Measurements from ENCODE around the gene DOCK1. TPM values are rescaled to one million over a fixed set of nuclear protein-coding genes. Genes with fewer than 3 reads are reported as not detected.

The DOCK1 gene
- total and polyA plus RNA-seq, 3 donors from 2014 or later = 19.0 to 46.2 (median 32.0) TPM

GRCh38 chr10:127036987-127037386 lies 131.8 kb downstream of the DOCK1 start:
- Histone ChIP-seq H3K4me1 (no peaks in the 10 kb centered on the region), H3K27me3 (no peaks in the 10 kb centered on the region), H3K9me3 (no peaks in the 10 kb centered on the region), H3K4me3 (no peak overlapping the region), H3K27ac (no peak overlapping the region), H3K36me3 (ENCODE audit: low read depth, missing control alignments) (no peaks in the 10 kb centered on the region)
- TF ChIP-seq POLR2A (IDR thresholded peaks at IDR 0.05) (no peak), CTCF (IDR thresholded peaks at IDR 0.05) (no peak)
- intact Hi-C loops (cut with DNase I; ENCODE audit: low total_unique reads) = no loop called here
- 96 to 97% methylated on average over 4 of the region's 4 CpGs for WGBS, 2 donors
- peak; percentile 1 for DNase-seq

DNA sequence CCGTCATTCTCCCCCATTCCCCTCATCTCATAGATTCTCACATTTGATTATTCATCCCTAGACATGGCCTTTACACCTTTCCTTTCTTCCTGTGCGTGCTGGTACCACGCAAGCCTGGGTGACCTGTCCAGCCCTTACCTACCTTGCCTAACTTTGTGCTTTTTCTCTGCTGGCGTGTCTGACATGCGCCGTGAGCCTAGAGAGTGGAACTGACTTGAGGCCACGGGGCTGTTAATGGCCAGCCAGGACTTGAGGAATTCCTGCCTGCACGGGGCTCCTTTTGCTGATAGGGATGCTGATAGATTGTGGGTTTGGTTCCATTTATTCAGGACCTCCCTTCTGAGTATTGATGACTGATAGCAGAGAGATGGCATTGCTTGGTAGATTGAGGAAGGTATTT lies 134.2 kb downstream of the DOCK1 start:
- no peak for DNase-seq
- Histone ChIP-seq H3K4me1 (no peaks in the 10 kb centered on the region), H3K4me3 (no peak overlapping the region), H3K36me3 (ENCODE audit: low read depth, missing control alignments) (no peaks in the 10 kb centered on the region), H3K27ac (no peak overlapping the region), H3K27me3 (no peaks in the 10 kb centered on the region), H3K9me3 (no peaks in the 10 kb centered on the region)
- WGBS, 2 donors = 91 to 99% methylated on average over 8 of the region's 8 CpGs
- TF ChIP-seq POLR2A (IDR thresholded peaks at IDR 0.05) (no peak), CTCF (IDR thresholded peaks at IDR 0.05) (no peak)
- intact Hi-C loops (cut with DNase I; ENCODE audit: low total_unique reads) = no loop called here

DNA sequence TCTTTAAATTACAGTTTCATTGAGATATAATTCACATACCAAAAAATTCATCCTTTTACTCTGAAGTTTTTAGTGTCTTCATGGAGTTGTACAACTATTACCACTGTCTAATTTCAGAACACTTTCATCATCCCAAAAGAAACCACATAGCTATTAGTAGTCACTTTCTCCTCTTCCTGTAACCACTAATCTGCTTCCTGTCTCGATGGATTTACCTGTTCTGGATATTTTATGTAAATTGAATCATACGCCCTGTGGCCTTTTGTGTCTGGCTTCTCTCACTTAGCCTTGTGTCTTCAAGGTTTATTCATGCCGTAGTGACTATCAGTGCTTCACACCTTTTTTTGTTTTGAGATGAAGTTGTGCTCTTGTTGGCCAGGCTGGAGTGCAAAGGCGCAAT lies 135.5 kb downstream of the DOCK1 start:
- intact Hi-C loops (cut with DNase I; ENCODE audit: low total_unique reads) = no loop called here
- H3K4me1 ChIP-seq = no peaks in the 10 kb centered on the region
- no peak overlapping the region for H3K27ac ChIP-seq
- H3K27me3 ChIP-seq = no peaks in the 10 kb centered on the region
- no peak overlapping the region for H3K4me3 ChIP-seq
- H3K36me3 ChIP-seq (ENCODE audit: low read depth, missing control alignments) = no peaks in the 10 kb centered on the region
- TF ChIP-seq POLR2A (IDR thresholded peaks at IDR 0.05) = no peak
- no peak for TF ChIP-seq CTCF (IDR thresholded peaks at IDR 0.05)
- H3K9me3 ChIP-seq = no peaks in the 10 kb centered on the region
- no peak for DNase-seq
- WGBS, 2 donors = 80 to 94% methylated on average over 4 of the region's 4 CpGs

DNA sequence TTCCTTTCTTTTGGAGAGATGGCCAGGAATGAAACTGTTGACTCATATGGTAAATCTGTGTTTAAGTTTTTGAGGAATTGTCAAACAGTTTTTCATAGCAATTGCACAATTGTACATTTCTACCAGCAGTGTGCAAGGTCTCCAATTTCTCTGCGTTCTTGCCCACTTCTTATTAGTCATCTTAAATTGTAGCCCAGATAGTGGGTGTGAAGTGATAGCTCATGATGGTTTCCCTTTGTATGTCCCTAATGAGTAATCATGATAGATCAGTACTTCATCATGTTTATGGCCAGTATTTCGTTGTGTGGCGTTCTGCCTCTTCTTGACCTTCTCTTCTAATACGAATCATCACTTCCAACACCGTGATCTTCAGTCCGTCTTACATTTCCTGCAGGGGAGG lies 136.3 kb downstream of the DOCK1 start:
- TF ChIP-seq CTCF (IDR thresholded peaks at IDR 0.05) (no peak), POLR2A (IDR thresholded peaks at IDR 0.05) (no peak)
- H3K9me3 ChIP-seq = no peaks in the 10 kb centered on the region
- 86 to 91% methylated on average over 6 of the region's 6 CpGs for WGBS, 2 donors
- H3K4me1 ChIP-seq = no peaks in the 10 kb centered on the region
- no peaks in the 10 kb centered on the region for H3K27me3 ChIP-seq
- no peak overlapping the region for H3K27ac ChIP-seq
- intact Hi-C loops (cut with DNase I; ENCODE audit: low total_unique reads) = no loop called here
- no peaks in the 10 kb centered on the region for H3K36me3 ChIP-seq (ENCODE audit: low read depth, missing control alignments)
- peak; percentile 4 for DNase-seq
- H3K4me3 ChIP-seq = no peak overlapping the region

DNA sequence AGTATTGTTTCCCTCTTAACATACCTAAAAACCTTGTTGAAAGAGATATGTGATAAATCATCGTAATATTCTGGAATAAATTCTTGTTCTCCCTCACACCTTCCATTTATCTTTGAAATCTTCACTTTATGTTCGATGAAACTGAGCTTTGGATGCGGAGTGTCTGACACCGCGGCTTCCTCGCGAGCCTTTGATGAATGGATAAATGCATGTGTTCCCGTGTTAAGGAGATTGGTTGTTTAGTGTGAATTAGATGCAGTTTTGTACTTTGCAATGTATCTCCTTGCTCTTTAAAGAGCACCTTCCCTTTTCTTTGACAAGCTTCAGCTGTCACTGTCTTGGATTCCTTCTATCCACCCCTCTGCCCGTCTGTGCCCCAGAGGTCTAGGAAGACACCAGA lies 138.1 kb downstream of the DOCK1 start:
- no peaks in the 10 kb centered on the region for H3K36me3 ChIP-seq (ENCODE audit: low read depth, missing control alignments)
- H3K27ac ChIP-seq = no peak overlapping the region
- intact Hi-C loops (cut with DNase I; ENCODE audit: low total_unique reads) = no loop called here
- no peak overlapping the region for H3K4me3 ChIP-seq
- H3K27me3 ChIP-seq = no peaks in the 10 kb centered on the region
- DNase-seq = peak; percentile 4
- 90 to 97% methylated on average over 9 of the region's 9 CpGs for WGBS, 2 donors
- TF ChIP-seq CTCF (IDR thresholded peaks at IDR 0.05) = no peak
- no peak for TF ChIP-seq POLR2A (IDR thresholded peaks at IDR 0.05)
- H3K9me3 ChIP-seq = no peaks in the 10 kb centered on the region
- no peaks in the 10 kb centered on the region for H3K4me1 ChIP-seq
